Lower leg skin (tissue), 4 donors: ENCODE measurements around the gene BBOX1. TPM values are rescaled to one million over a fixed set of nuclear protein-coding genes. Genes with fewer than 3 reads are reported as not detected.

Experiments used
- DNase-seq, 2 donors: peaks; one replicate each; pipeline ENCODE4 v3.0.0-alpha.2; 2019; ENCODE audit warnings: low spot score in 2 of 2
- H3K4me3 ChIP-seq: fragments of 200-600 bp; sonication (generic); 2 replicates; pipeline ENCODE4 v1.5.1; 2017; ENCODE audit warnings: mild to moderate bottlenecking, low read depth; ENCODE audit not compliant: poor library complexity, severe bottlenecking
- CTCF ChIP-seq, 3 donors: fragments of 450-650 bp; IDR thresholded peaks; one replicate each; pipeline ENCODE4 v1.5.1; 2016; ENCODE audit warnings: antibody characterized with exemption in 3 of 3, mild to moderate bottlenecking in 3 of 3, moderate library complexity in 2 of 3
- POLR2A ChIP-seq, 2 donors: fragments of 450-650 bp; IDR thresholded peaks; one replicate each; pipeline ENCODE4 v1.6.1; 2016 to 2017; ENCODE audit warnings: antibody characterized with exemption in 2 of 2, mild to moderate bottlenecking in 1 of 2, moderate library complexity in 1 of 2
- WGBS, 2 donors: methylation state at CpG; one replicate each; pipeline ENCODE4 v1.1.5; 2018; 5-methylcytosine and 5-hydroxymethylcytosine counted together
- intact Hi-C: fragments of 100-400 bp; cut with DNase I; formaldehyde crosslinking; loops from one replicate; pipeline ENCODE4 v1.15.0; 2023; ENCODE audit warnings: low total_unique reads
- total RNA-seq, 4 donors: library from RNA; depleted of rRNA; stranded (reverse); fragments of >200 nt; gene quantifications; one replicate each; pipeline ENCODE4 v1.1.0, GENCODE V29; 2016

BBOX1 gene
- total RNA-seq, 4 donors from 2014 or later, result 31.2 to 48.8 (median 38.2) TPM

- no peak for TF ChIP-seq POLR2A (IDR thresholded peaks at IDR 0.05)
- no peak for TF ChIP-seq CTCF (IDR thresholded peaks at IDR 0.05)
- no peak for DNase-seq
- 90 to 92% methylated on average over 1 of the region's 1 CpG for WGBS, 2 donors
- intact Hi-C loops, result no loop called here
- no peak overlapping the region for H3K4me3 ChIP-seq
These were observed 72.3 kb downstream of the BBOX1 start for GRCh38 chr11:27112946-27113345.

GRCh38 chr11:27115051-27115650, 74.5 kb downstream of the BBOX1 start:
- TF ChIP-seq POLR2A (IDR thresholded peaks at IDR 0.05) (no peak), CTCF (IDR thresholded peaks at IDR 0.05) (no peak)
- H3K4me3 ChIP-seq, result no peak overlapping the region
- 58 to 61% methylated on average over 3 of the region's 3 CpGs for WGBS, 2 donors
- intact Hi-C loops, result no loop called here
- DNase-seq, result no peak

GRCh38 chr11:27116684-27117083, 76.1 kb downstream of the BBOX1 start:
- intact Hi-C loops, result no loop called here
- 56 to 62% methylated on average over 1 of the region's 1 CpG for WGBS, 2 donors
- H3K4me3 ChIP-seq, result no peak overlapping the region
- no peak for DNase-seq
- TF ChIP-seq CTCF (IDR thresholded peaks at IDR 0.05), result no peak
- no peak for TF ChIP-seq POLR2A (IDR thresholded peaks at IDR 0.05)

GRCh38 chr11:27118371-27118770, 77.8 kb downstream of the BBOX1 start:
- H3K4me3 ChIP-seq, result no peak overlapping the region
- 66 to 72% methylated on average over 2 of the region's 2 CpGs for WGBS, 2 donors
- TF ChIP-seq CTCF (IDR thresholded peaks at IDR 0.05), result no peak
- TF ChIP-seq POLR2A (IDR thresholded peaks at IDR 0.05), result no peak
- intact Hi-C loops, result no loop called here
- no peak for DNase-seq

- intact Hi-C loops, result no loop called here
- 78 to 81% methylated on average over 3 of the region's 3 CpGs for WGBS, 2 donors
- TF ChIP-seq POLR2A (IDR thresholded peaks at IDR 0.05) (no peak), CTCF (IDR thresholded peaks at IDR 0.05) (no peak)
- H3K4me3 ChIP-seq, result no peak overlapping the region
- DNase-seq, result no peak
These were observed 78.3 kb downstream of the BBOX1 start for GRCh38 chr11:27118949-27119348.

GRCh38 chr11:27119396-27119795, 78.8 kb downstream of the BBOX1 start:
- TF ChIP-seq CTCF (IDR thresholded peaks at IDR 0.05) (no peak), POLR2A (IDR thresholded peaks at IDR 0.05) (no peak)
- DNase-seq, result no peak
- no peak overlapping the region for H3K4me3 ChIP-seq
- intact Hi-C loops, result no loop called here
